T follicular helper cell (primary cell): ENCODE measurements around the gene LMTK2.
A peak's percentile ranks its signal among the peaks of the same experiment; 100 is the strongest.

Source experiments
- DNase-seq: peaks from one replicate; pipeline ENCODE4 v3.0.0-alpha.2; 2020; ENCODE audit warnings: low read depth

Gene LMTK2

GRCh38 chr7:98175260-98175940, 68.7 kb downstream of the LMTK2 start:
- DNase-seq: no peak

DNA sequence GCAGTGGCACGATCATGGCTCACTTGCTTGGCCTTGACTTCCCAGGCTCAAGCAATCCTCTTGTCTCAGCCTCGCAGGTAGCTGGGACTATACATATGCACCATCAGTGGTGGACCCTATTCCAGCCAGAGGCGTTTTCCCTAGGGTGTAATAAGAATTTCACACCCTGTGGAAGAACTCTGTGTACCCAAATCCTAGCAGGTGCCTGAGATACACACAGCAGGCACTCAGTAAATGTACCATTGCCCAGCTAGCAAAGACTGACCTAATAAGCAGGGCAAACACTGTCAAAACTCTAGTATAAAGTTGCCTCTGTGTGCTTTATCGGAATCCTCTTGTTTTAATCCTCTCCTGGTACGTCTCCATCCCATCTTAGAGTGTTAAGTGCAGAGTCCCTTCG, 70.9 kb downstream of the LMTK2 start:
- no peak for DNase-seq

GRCh38 chr7:98178321-98178720, 71.7 kb downstream of the LMTK2 start:
- no peak for DNase-seq

GRCh38 chr7:98178762-98179490, 72.3 kb downstream of the LMTK2 start:
- DNase-seq: no peak

DNA sequence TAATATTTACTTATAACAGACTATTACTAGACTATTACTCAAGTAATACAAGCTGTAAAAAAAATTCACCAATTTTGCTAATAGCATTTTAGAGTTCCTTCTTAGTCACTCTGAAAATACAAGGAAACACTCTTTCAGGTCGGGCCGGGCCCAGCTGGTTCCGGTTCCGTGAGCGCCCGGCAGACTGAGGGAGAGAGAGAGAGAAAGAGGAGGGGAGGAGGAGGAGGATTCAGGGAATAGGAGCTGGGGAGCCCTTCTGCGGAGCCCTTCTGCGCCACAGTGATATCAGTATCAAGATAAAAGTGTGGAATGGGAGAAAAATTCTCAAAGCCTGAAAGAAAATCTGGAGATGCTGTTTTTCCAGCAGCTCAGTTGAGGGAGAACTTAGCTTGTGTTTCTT, 74.1 kb downstream of the LMTK2 start:
- DNase-seq: no peak

GRCh38 chr7:98185101-98185500, 78.4 kb downstream of the LMTK2 start:
- no peak for DNase-seq

DNA sequence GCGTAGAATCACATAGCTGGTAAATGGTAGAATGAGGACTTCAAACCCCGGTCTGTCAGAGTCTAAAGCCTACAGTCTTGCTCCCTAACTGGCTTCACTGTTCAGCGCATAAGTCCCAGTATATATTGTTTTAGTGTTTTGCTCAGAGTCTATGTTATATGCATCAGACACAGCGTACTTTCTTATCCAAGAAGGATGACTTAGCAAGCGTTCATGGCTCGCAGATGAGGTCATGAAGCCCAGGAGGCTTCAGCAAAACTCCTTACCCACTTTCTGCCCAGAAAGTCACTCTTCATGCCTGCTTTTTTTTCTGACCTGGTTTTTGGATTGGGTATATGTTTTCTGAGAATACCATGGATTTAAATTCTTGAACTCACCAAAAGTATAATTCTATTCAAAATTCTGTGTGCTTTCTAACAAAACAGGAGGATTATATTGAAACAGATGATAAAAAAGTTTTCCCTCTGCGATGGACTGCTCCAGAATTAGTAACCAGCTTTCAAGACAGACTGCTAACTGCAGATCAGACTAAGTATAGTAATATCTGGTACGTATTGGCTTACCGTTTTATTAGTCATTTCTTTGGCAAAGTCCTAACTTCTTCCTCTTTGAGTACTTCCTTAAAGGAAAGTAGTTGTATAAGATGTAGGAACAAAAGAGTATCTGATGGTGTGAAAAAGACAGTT, 79.9 kb downstream of the LMTK2 start:
- DNase-seq: no peak

- no peak for DNase-seq
Observed at GRCh38 chr7:98187138-98187502, 80.5 kb downstream of the LMTK2 start.

- DNase-seq: no peak
Observed at GRCh38 chr7:98189559-98189958, 82.9 kb downstream of the LMTK2 start.

DNA sequence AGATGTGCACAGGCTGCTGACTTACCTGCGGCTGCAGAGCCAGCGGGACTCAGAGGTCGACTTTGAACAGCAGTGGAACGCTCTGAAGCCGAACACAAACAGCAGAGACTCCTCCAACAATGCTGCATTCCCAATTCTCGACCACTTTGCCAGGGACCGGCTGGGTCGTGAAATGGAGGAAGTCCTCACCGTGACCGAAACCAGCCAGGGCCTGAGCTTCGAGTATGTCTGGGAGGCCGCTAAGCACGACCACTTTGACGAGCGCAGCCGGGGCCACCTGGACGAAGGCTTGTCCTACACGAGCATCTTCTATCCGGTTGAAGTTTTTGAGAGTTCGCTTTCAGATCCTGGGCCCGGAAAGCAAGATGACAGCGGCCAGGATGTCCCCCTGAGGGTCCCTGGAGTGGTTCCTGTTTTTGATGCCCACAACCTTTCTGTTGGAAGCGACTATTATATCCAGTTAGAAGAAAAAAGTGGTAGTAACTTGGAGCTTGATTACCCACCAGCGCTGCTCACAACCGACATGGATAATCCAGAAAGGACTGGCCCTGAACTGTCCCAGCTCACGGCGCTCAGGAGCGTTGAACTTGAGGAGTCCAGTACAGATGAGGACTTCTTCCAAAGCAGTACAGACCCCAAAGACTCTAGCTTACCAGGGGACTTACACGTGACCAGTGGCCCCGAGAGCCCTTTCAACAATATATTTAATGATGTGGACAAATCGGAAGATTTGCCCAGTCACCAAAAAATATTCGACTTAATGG, 85.2 kb downstream of the LMTK2 start:
- no peak for DNase-seq

- no peak for DNase-seq
Observed at GRCh38 chr7:98192781-98193457, 86.3 kb downstream of the LMTK2 start.

DNA sequence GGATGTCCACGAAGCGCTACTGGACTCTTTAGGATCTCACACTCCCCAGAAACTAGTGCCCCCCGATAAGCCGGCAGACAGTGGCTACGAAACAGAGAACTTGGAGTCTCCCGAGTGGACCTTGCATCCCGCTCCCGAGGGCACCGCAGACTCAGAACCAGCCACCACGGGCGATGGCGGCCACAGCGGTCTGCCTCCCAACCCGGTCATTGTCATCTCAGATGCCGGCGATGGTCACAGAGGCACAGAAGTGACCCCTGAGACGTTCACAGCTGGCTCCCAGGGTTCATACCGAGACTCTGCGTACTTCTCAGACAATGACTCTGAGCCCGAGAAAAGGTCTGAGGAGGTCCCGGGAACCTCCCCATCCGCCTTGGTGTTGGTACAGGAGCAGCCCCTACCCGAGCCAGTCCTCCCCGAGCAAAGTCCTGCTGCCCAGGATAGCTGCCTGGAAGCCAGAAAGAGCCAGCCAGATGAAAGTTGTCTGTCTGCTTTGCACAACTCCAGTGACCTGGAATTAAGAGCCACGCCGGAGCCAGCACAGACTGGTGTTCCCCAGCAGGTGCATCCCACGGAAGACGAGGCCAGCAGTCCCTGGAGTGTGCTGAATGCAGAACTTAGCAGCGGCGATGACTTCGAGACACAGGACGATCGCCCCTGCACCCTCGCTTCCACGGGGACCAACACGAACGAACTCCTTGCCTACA, 87.0 kb downstream of the LMTK2 start:
- DNase-seq: no peak

DNA sequence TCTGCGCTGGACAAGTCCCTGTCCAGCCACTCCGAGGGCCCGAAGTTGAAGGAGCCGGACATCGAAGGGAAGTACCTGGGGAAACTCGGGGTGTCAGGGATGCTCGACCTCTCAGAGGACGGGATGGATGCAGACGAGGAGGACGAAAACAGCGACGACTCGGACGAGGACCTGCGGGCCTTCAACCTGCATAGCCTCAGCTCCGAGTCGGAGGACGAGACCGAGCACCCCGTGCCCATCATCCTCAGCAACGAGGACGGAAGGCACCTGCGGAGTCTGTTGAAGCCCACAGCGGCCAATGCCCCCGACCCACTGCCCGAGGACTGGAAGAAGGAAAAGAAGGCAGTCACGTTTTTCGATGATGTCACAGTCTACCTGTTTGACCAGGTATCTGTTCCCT, 87.5 kb downstream of the LMTK2 start:
- no peak for DNase-seq

- no peak for DNase-seq
Observed at GRCh38 chr7:98194672-98195457, 88.2 kb downstream of the LMTK2 start.

DNA sequence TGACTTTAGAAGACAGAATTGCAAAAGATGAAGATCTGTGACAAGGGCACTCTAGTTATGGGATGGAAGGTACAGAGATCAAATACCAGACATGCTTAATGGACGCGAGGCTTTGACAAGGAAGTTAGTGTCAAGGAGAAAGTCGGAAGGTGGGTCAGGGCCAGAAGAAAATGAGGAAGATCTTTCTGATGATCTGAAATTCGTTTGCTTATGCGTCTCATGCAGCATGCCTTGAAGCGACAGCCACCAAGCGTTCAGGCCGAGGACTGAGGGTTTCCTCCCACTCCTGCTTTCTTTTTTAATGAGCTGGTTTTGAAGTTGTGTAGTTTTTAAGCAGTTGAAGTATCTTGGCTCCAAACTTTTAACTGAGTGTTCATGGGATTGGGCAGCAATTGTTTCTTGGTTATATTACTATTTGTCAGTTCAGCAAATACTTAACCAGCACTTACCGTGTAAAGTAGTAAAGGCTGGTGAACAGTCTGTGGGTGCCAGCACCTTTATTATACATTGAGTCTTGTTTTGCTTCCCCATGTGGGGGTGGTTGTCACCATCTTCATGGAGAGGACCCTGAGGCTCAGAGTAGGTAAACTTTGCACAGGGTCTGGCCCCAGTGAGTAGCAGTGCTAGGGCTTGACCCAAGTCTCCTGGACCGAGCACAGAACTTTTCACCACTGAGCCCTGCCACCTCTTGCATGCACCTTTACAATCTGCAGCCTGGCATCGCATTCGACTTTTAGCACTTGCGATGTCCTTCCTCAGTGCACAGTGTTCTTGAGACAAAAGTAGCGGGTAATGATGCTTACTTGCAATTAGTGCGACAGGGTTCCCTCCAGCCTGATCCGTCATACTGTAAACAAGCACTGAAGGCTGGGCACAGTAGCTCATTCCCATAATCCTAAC, 90.3 kb downstream of the LMTK2 start:
- no peak for DNase-seq

GRCh38 chr7:98199131-98199530, 92.5 kb downstream of the LMTK2 start:
- no peak for DNase-seq

GRCh38 chr7:98200364-98200763, 93.7 kb downstream of the LMTK2 start:
- DNase-seq: no peak

- DNase-seq: peak; percentile 30
Observed at GRCh38 chr7:98202367-98203195, 95.9 kb downstream of the LMTK2 start.
